RWPE1 (cell line): ENCODE data around the gene POLA1.
A peak's percentile ranks its signal among the peaks of the same experiment; 100 is the strongest.

Experiments used
- CTCF ChIA-PET: fragments of 350-600 bp; sonication (Branson Sonifier 250); formaldehyde crosslinking; extraction: SDS; loops from one replicate; lab custom pipeline; 2021; lab: Yijun Ruan, JAX
- POLR2A ChIA-PET: fragments of 400-600 bp; formaldehyde crosslinking; extraction: SDS; loops from one replicate; lab custom pipeline; 2020; ENCODE audit warnings: antibody characterized with exemption; ENCODE audit not compliant: low non-redundant PET; lab: Yijun Ruan, JAX
- DNase-seq: peaks from one replicate; pipeline ENCODE4 v3.0.0; 2012; ENCODE audit warnings: low spot score
- H3K27ac ChIP-seq: fragments of 450-650 bp; 2 replicates; pipeline ENCODE4 v1.5.1; 2017
- TF ChIP-seq, protein P1 (sequence below): fragments of 450-650 bp; conservative IDR thresholded peaks from 2 replicates; pipeline ENCODE4 v1.5.1; 2017; ENCODE audit warnings: low read depth, mild to moderate bottlenecking

POLA1 gene

DNA sequence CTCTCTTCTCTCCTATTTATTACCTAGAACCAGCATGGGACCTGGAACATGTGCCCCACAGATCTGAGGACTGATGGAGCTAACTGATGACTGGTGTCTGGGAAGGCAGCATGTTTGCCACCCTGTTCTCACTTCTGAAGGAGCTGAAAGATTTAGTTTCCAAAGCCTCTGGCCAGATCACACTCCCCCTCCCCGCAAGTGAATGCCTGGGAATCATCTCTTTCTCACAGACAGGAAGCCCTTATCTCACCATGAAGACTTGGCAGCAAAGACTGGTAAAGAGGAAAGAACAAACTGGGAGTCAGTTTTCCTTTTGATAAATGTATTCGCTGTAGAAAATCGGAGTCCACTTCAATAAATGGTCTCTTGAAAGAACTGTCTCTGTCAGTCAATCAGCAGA is 25.6 kb upstream of the POLA1 start:
- DNase-seq = no peak
- ChIA-PET POLR2A (no interaction called here), CTCF (no interaction called here)
- no peak overlapping the region for H3K27ac ChIP-seq
- TF ChIP-seq, protein P1, sequence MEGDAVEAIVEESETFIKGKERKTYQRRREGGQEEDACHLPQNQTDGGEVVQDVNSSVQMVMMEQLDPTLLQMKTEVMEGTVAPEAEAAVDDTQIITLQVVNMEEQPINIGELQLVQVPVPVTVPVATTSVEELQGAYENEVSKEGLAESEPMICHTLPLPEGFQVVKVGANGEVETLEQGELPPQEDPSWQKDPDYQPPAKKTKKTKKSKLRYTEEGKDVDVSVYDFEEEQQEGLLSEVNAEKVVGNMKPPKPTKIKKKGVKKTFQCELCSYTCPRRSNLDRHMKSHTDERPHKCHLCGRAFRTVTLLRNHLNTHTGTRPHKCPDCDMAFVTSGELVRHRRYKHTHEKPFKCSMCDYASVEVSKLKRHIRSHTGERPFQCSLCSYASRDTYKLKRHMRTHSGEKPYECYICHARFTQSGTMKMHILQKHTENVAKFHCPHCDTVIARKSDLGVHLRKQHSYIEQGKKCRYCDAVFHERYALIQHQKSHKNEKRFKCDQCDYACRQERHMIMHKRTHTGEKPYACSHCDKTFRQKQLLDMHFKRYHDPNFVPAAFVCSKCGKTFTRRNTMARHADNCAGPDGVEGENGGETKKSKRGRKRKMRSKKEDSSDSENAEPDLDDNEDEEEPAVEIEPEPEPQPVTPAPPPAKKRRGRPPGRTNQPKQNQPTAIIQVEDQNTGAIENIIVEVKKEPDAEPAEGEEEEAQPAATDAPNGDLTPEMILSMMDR = no peak

DNA sequence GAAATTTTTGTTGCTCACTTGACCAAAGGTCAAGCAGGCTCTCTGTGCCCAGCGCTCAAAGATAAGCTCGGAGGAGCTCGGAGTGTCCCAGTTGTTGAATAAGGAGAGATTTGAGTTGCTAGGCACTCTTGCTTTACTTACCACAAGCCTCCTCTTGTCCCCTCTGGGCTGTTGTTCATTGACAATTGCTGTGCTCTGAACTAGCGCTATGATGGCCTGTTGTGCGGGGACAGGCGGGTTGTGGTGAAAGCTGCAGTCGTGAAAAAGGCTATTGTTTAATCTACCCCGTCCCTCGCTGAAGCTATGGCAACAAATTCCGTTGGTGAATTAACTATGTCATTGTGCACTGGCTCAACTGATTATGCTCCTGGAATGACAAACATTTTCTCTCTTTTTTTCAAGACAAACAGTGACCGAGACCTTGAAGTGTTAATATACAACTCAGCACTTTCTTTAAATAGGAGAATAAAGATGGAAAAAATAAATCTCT is 21.0 kb upstream of the POLA1 start:
- DNase-seq = no peak
- H3K27ac ChIP-seq = no peak overlapping the region
- ChIA-PET POLR2A (no interaction called here), CTCF (interaction anchor here (0.8 kb wide), 1 partner anchor 706 kb away, joined by 3 read pairs; no protein-coding TSS in a partner anchor)
- TF ChIP-seq, protein P1 = no peak

- TF ChIP-seq, protein P1 = no peak
- ChIA-PET POLR2A (no interaction called here), CTCF (interaction anchor here (0.8 kb wide), 1 partner anchor 707 kb away, joined by 3 read pairs; no protein-coding TSS in a partner anchor)
- DNase-seq = no peak
- no peak overlapping the region for H3K27ac ChIP-seq
Observed at GRCh38 chrX:24673424-24673823, 20.3 kb upstream of the POLA1 start.

DNA sequence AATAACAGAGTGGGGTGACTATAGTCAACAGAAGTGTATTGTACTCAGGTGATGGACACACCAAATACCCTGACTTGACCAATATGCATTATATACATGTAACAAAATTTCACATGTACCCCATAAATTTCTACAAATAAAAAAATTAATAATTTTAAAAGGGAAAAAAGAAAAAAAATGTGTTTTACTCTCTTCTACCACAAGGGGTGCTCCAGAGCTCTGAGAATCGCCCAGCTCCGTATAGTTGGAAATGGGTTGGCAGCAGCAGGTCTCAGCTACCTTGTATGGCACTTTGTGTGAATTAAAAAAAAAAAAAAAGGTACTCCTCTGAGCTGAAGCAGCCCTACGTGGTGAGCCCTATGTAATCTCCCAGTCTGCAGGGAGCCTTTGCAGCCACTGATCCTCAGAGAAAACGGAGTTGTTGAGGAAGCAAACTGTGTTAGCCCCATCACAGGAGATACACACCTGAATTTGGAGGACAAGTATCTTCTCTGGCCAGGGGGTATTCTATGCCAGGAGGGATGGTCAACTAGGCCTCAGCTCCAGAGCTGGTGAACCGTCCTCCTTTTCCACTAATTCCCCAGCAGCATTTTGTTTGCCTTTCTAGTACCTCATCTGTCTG is 17.2 kb upstream of the POLA1 start:
- ChIA-PET CTCF (interaction anchor here (0.5 to 1.0 kb wide), 3 partner anchors 91 to 1457 kb away, joined by 3 to 5 read pairs (median 3); no protein-coding TSS in a partner anchor), POLR2A (no interaction called here)
- DNase-seq = peak; percentile 6
- no peak overlapping the region for H3K27ac ChIP-seq
- TF ChIP-seq, protein P1 = peak; percentile 26; the same call in 1 of the 2 replicates

- ChIA-PET POLR2A (no interaction called here), CTCF (no interaction called here)
- TF ChIP-seq, protein P1 = no peak
- H3K27ac ChIP-seq = no peak overlapping the region
- DNase-seq = no peak
Observed at GRCh38 chrX:24682739-24683432, 10.8 kb upstream of the POLA1 start.

- POLR2A ChIA-PET = no interaction called here
- CTCF ChIA-PET = no interaction called here
- TF ChIP-seq, protein P1 = no peak
- no peak overlapping the region for H3K27ac ChIP-seq
- no peak for DNase-seq
Observed at GRCh38 chrX:24684048-24684447, 9.7 kb upstream of the POLA1 start.
